IMR-90 (cell line): ENCODE results near the gene UCHL5.

Source experiments
- BHLHE40 ChIP-seq: fragments of 150-350 bp; IDR thresholded peaks from 2 replicates; pipeline ENCODE4 v1.6.1; 2016; ENCODE audit warnings: mild to moderate bottlenecking, low read depth, low read length
- CEBPB ChIP-seq: IDR thresholded peaks from 2 replicates; pipeline ENCODE4 v1.6.1; 2012; ENCODE audit warnings: low read depth, low read length, improper control_type of control experiment
- CHD1 ChIP-seq: IDR thresholded peaks from 2 replicates; pipeline ENCODE4 v1.6.1; 2012; ENCODE audit warnings: low read depth, low read length, improper control_type of control experiment
- CTCF ChIP-seq: conservative IDR thresholded peaks from 2 replicates; pipeline ENCODE4 v1.5.1; 2012; ENCODE audit warnings: mild to moderate bottlenecking, low read depth, low read length, improper control_type of control experiment
- ELK1 ChIP-seq: fragments of 150-350 bp; IDR thresholded peaks from 2 replicates; pipeline ENCODE4 v1.6.1; 2016; ENCODE audit warnings: low read depth, mild to moderate bottlenecking, low read length, moderate library complexity, borderline replicate concordance
- MAFK ChIP-seq: IDR thresholded peaks from 2 replicates; pipeline ENCODE4 v1.6.1; 2012; ENCODE audit warnings: low read depth, low read length, improper control_type of control experiment
- MAZ ChIP-seq: IDR thresholded peaks from 2 replicates; pipeline ENCODE4 v1.6.1; 2012; ENCODE audit warnings: low read depth, mild to moderate bottlenecking, low read length, improper control_type of control experiment, moderate library complexity, borderline replicate concordance
- MXI1 ChIP-seq: IDR thresholded peaks from 2 replicates; pipeline ENCODE4 v1.6.1; 2012; ENCODE audit warnings: low read depth, mild to moderate bottlenecking, low read length, moderate library complexity, borderline replicate concordance
- NFE2L2 ChIP-seq: fragments of 150-350 bp; IDR thresholded peaks from 2 replicates; pipeline ENCODE4 v1.6.1; 2016; ENCODE audit warnings: low read depth, mild to moderate bottlenecking, low read length
- POLR2A ChIP-seq: IDR thresholded peaks from 2 replicates; pipeline ENCODE4 v1.6.1; 2012; ENCODE audit warnings: mild to moderate bottlenecking, low read depth, low read length
- RAD21 ChIP-seq: IDR thresholded peaks from 2 replicates; pipeline ENCODE4 v1.6.1; 2012; ENCODE audit warnings: low read length, improper control_type of control experiment
- RFX5 ChIP-seq: IDR thresholded peaks from 2 replicates; pipeline ENCODE4 v1.8.0; 2012; ENCODE audit warnings: low read depth, mild to moderate bottlenecking, low read length, moderate library complexity
- SMC3 ChIP-seq: fragments of 150-350 bp; IDR thresholded peaks from 2 replicates; pipeline ENCODE4 v1.6.1; 2016; ENCODE audit warnings: low read depth, mild to moderate bottlenecking, antibody characterized with exemption, low read length, moderate library complexity
- USF2 ChIP-seq: fragments of 150-350 bp; IDR thresholded peaks from 2 replicates; pipeline ENCODE4 v1.6.1; 2017; ENCODE audit warnings: mild to moderate bottlenecking, antibody characterized with exemption, low read length, low read depth

- TF ChIP-seq CTCF = no peak
- TF ChIP-seq MXI1 = no peak
- TF ChIP-seq CEBPB = no peak
- no peak for TF ChIP-seq RAD21
- no peak for TF ChIP-seq POLR2A
- TF ChIP-seq RFX5 = no peak
- no peak for TF ChIP-seq MAFK
- TF ChIP-seq CHD1 = no peak
- TF ChIP-seq MAZ = no peak
- TF ChIP-seq USF2 = no peak
- no peak for TF ChIP-seq ELK1
- no peak for TF ChIP-seq BHLHE40
- no peak for TF ChIP-seq SMC3
- TF ChIP-seq NFE2L2 = no peak
Observed at GRCh38 chr1:193083365-193084088, 24.4 kb upstream of the UCHL5 start.
